NK-92 treated with Interleukin-12 subunit alpha and Interleukin-12 subunit beta, amount 100 ng/mL, for 24 hours (cell line): ENCODE results near the gene CYP4F22.
"Not testable (repeated sequence)": the region's sequence is repeated elsewhere in the genome, so short reads cannot be mapped to it uniquely, and the experiment has no call there.

Source experiments
- DNase-seq: peaks from one replicate; lab custom pipeline; 2025; lab: John Stamatoyannopoulos, UW

Gene CYP4F22

GRCh38 chr19:15495151-15495550 is 13.2 kb upstream of the CYP4F22 start:
- DNase-seq, result no peak

GRCh38 chr19:15498156-15498858 is 10.0 kb upstream of the CYP4F22 start:
- DNase-seq, result no peak

GRCh38 chr19:15498910-15499309 is 9.4 kb upstream of the CYP4F22 start:
- DNase-seq, result no peak

GRCh38 chr19:15501596-15501995 is 6.7 kb upstream of the CYP4F22 start:
- no peak for DNase-seq

GRCh38 chr19:15502264-15502663 is 6.1 kb upstream of the CYP4F22 start:
- no peak for DNase-seq

GRCh38 chr19:15506074-15506571 is 2.2 kb upstream of the CYP4F22 start:
- DNase-seq, result no peak

GRCh38 chr19:15507068-15508034 is 974 bp upstream of the CYP4F22 start:
- no peak for DNase-seq

GRCh38 chr19:15511671-15512424 is 3.5 kb downstream of the CYP4F22 start:
- DNase-seq, result no peak

- not testable (repeated sequence) for DNase-seq
Observed at GRCh38 chr19:15515227-15515625, 6.9 kb downstream of the CYP4F22 start.

- no peak for DNase-seq
Observed at GRCh38 chr19:15516363-15516762, 8.0 kb downstream of the CYP4F22 start.

GRCh38 chr19:15517778-15518177 is 9.5 kb downstream of the CYP4F22 start:
- DNase-seq, result no peak

GRCh38 chr19:15519433-15519976 is 11.2 kb downstream of the CYP4F22 start:
- DNase-seq, result no peak

GRCh38 chr19:15524781-15525180 is 16.5 kb downstream of the CYP4F22 start:
- no peak for DNase-seq

- DNase-seq, result no peak
Observed at GRCh38 chr19:15525291-15525690, 17.0 kb downstream of the CYP4F22 start.

GRCh38 chr19:15526408-15526807 is 18.1 kb downstream of the CYP4F22 start:
- no peak for DNase-seq

- no peak for DNase-seq
Observed at GRCh38 chr19:15527705-15528104, 19.4 kb downstream of the CYP4F22 start.

- no peak for DNase-seq
Observed at GRCh38 chr19:15529774-15530372, 21.5 kb downstream of the CYP4F22 start.

GRCh38 chr19:15532779-15533521 is 24.6 kb downstream of the CYP4F22 start:
- DNase-seq, result no peak

- DNase-seq, result not testable (repeated sequence)
Observed at GRCh38 chr19:15533522-15533830, 25.2 kb downstream of the CYP4F22 start.

- no peak for DNase-seq
Observed at GRCh38 chr19:15534957-15535864, 26.9 kb downstream of the CYP4F22 start.
